Measurements from ENCODE around the gene OLFML2B.

GRCh38 chr1:161954466-161954865 is 69.2 kb downstream of the OLFML2B start:
- no peak for TF ChIP-seq POLR2A (IDR thresholded peaks at IDR 0.05)
- no peak for TF ChIP-seq CTCF (IDR thresholded peaks at IDR 0.05)
- no peak for TF ChIP-seq POLR2AphosphoS5 (IDR thresholded peaks at IDR 0.05)
- no peak for TF ChIP-seq EP300 (IDR thresholded peaks at IDR 0.05)
